OCI-LY3 (cell line): ENCODE results near the gene PGAP2.

Source experiments
- H2AFZ ChIP-seq: fragments of 200-600, 300-600 bp; shearing (Covaris generic); 2 replicates; pipeline ENCODE4 v1.6.0; 2014; ENCODE audit warnings: antibody characterized with exemption, low read depth, low read length
- H3K27ac ChIP-seq: fragments of 200-600, 300-600 bp; sonication (generic); 2 replicates; pipeline ENCODE4 v1.5.1; 2014; ENCODE audit warnings: mild to moderate bottlenecking, low read length, moderate library complexity, mixed read lengths
- H3K27me3 ChIP-seq: fragments of 200-600, 300-600 bp; sonication (generic); 2 replicates; pipeline ENCODE4 v1.6.1; 2014; ENCODE audit warnings: low read depth, low read length, mixed read lengths
- H3K36me3 ChIP-seq: fragments of 200-600, 300-600 bp; sonication (generic); replicated peaks from 2 replicates; pipeline ENCODE3; 2014; ENCODE audit warnings: low read depth, low read length, mixed read lengths
- H3K4me1 ChIP-seq: fragments of 300-600, 200-600 bp; sonication (generic); 2 replicates; pipeline ENCODE4 v1.6.1; 2014; ENCODE audit warnings: low read length, mixed read lengths
- H3K4me2 ChIP-seq: fragments of 200-600, 300-600 bp; sonication (generic); 2 replicates; pipeline ENCODE4 v1.6.1; 2014; ENCODE audit warnings: low read length, mixed read lengths
- H3K4me3 ChIP-seq: fragments of 300-600, 200-600 bp; sonication (generic); 2 replicates; pipeline ENCODE4 v1.5.1; 2014; ENCODE audit warnings: antibody characterized with exemption, mild to moderate bottlenecking, low read length, moderate library complexity
- H3K79me2 ChIP-seq: fragments of 300-600, 200-600 bp; shearing (Covaris generic); 2 replicates; pipeline ENCODE4 v1.6.1; 2014; ENCODE audit warnings: mild to moderate bottlenecking, low read length, mixed read lengths
- H3K9ac ChIP-seq: fragments of 300-600, 200-600 bp; shearing (Covaris generic); 2 replicates; pipeline ENCODE4 v1.6.0; 2014; ENCODE audit warnings: mild to moderate bottlenecking, low read length, moderate library complexity
- H3K9me3 ChIP-seq: fragments of 200-600, 300-600 bp; shearing (Covaris generic); 2 replicates; pipeline ENCODE4 v1.6.1; 2014; ENCODE audit warnings: low read length, mixed read lengths; ENCODE audit not compliant: insufficient read depth
- H4K20me1 ChIP-seq: fragments of 200-600, 300-600 bp; sonication (generic); 2 replicates; pipeline ENCODE4 v1.6.1; 2016; ENCODE audit warnings: low read length, mixed read lengths; ENCODE audit not compliant: insufficient read depth
- EZH2phosphoT487 ChIP-seq: fragments of 200-600 bp; shearing (Covaris generic); IDR thresholded peaks from 2 replicates; pipeline ENCODE4 v1.6.1; 2018; ENCODE audit warnings: antibody characterized with exemption, mixed run types, low read depth
- TF ChIP-seq, protein P1 (sequence below): fragments of 200-600, 300-600 bp; sonication (generic); IDR thresholded peaks from 2 replicates; pipeline ENCODE4 v1.5.1; 2014; ENCODE audit warnings: antibody characterized with exemption, low read length, low read depth

Gene PGAP2

DNA sequence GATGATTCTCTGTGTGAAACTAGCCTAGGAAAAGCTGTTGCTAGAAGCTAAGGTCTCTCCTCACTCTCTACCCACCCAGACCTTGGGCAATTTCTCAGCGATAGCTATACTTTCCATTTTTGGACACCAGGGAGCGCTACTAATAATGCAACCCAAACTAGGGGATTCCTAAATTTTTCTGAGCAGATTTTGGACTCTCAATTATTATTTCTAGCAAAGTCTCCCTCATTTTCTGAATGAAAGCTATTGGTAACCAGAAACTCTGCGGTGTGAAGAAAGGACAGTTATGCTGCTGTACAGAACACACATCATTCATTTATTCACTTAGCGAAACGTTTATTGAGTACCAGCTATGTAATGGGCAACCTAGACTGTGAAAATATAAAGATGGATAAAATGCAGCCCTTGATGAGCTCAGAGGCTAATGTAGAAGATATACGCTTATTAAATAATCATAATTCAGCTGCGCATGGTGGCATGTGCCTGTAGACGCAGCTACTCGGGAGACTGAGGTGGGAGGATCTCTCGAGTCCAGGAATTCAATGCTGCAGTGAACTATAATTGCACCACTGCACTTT is 41.0 kb downstream of the PGAP2 start:
- Histone ChIP-seq H2AFZ (no peak overlapping the region), H3K36me3 (no peaks in the 10 kb centered on the region), H3K9ac (no peak overlapping the region), H3K4me2 (no peak overlapping the region), H4K20me1 (no peaks in the 10 kb centered on the region), H3K4me1 (peaks cover 19% of the 10 kb centered on the region), H3K4me3 (no peak overlapping the region), H3K9me3 (no peaks in the 10 kb centered on the region), H3K27ac (no peak overlapping the region), H3K27me3 (peaks cover 8% of the 10 kb centered on the region), H3K79me2 (no peaks in the 10 kb centered on the region)
- no peak for TF ChIP-seq EZH2phosphoT487
- TF ChIP-seq, protein P1, sequence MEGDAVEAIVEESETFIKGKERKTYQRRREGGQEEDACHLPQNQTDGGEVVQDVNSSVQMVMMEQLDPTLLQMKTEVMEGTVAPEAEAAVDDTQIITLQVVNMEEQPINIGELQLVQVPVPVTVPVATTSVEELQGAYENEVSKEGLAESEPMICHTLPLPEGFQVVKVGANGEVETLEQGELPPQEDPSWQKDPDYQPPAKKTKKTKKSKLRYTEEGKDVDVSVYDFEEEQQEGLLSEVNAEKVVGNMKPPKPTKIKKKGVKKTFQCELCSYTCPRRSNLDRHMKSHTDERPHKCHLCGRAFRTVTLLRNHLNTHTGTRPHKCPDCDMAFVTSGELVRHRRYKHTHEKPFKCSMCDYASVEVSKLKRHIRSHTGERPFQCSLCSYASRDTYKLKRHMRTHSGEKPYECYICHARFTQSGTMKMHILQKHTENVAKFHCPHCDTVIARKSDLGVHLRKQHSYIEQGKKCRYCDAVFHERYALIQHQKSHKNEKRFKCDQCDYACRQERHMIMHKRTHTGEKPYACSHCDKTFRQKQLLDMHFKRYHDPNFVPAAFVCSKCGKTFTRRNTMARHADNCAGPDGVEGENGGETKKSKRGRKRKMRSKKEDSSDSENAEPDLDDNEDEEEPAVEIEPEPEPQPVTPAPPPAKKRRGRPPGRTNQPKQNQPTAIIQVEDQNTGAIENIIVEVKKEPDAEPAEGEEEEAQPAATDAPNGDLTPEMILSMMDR: peak; percentile 76

DNA sequence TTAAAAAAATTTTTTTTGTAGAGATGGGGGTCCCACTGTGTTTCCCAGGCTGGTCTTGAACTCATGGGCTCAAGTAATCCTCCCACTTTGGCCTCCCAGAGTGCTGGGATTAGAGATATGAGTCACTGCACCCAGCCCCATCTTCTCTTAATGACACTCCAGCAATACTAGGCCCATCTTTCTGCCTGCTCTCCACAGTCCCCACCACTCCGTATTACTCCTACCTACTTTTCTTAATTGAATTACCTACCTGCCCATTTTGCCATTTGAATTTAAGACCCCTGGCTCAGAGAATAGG is 45.1 kb downstream of the PGAP2 start:
- Histone ChIP-seq H3K27ac (peak overlapping the region; percentile 93), H2AFZ (peak overlapping the region; percentile 85; the same call in 1 of the 2 replicates)

DNA sequence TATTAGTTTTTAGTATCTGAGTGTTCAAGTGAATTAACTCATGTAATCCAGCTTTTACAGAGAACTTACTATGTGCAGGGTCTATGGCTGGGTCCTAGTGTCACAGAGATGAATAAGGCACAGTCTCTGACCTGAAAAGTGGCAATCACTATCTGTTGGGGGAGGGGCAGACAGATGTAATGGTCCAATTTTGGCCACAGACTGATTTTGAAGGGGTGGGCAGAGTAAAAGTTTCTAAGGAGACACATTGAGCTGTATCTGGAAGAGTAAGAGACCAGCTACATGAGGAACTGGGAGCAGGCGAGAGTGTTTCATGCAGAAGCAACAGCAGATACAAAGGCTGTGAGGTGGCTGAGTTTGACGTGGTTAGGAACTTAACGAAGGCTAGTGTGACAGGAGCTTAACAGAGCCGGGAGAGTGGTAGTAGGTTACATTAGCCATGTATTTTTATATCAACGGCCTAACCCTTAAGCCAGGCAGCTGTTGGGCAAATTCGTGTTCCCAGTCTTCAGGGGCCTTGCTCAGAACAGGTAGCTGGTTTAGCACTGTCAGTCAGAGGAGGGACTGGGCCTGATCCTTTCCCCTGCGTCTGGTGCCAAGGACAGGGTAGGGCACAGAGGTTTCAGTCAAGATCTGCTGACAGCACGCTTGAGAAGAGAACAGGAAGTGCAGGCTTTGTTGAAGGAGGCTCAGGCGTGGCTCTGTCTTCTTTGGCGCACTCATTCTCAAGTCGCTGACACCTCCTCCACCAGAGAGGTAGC is 45.7 kb downstream of the PGAP2 start:
- TF ChIP-seq EZH2phosphoT487: no peak
- TF ChIP-seq, protein P1: no peak
- Histone ChIP-seq H3K79me2 (peaks cover 30% of the 10 kb centered on the region), H3K9ac (peak overlapping the region; percentile 84), H3K9me3 (no peaks in the 10 kb centered on the region), H2AFZ (peak overlapping the region; percentile 85), H3K27me3 (no peaks in the 10 kb centered on the region), H3K4me3 (peak overlapping the region; percentile 94), H4K20me1 (no peaks in the 10 kb centered on the region), H3K27ac (peak overlapping the region; percentile 93), H3K36me3 (no peaks in the 10 kb centered on the region), H3K4me2 (peak overlapping the region; percentile 84), H3K4me1 (peaks cover 40% of the 10 kb centered on the region)

More for the DNA sequence above, 45.1 kb downstream of the PGAP2 start:
- Histone ChIP-seq H4K20me1 (no peaks in the 10 kb centered on the region), H3K4me1 (peaks cover 40% of the 10 kb centered on the region), H3K79me2 (peaks cover 29% of the 10 kb centered on the region), H3K4me2 (peak overlapping the region; percentile 84), H3K9ac (peak overlapping the region; percentile 84), H3K4me3 (peak overlapping the region; percentile 94), H3K36me3 (no peaks in the 10 kb centered on the region), H3K27me3 (peaks cover 2% of the 10 kb centered on the region), H3K9me3 (no peaks in the 10 kb centered on the region)
- TF ChIP-seq EZH2phosphoT487: no peak
- TF ChIP-seq, protein P1: no peak

DNA sequence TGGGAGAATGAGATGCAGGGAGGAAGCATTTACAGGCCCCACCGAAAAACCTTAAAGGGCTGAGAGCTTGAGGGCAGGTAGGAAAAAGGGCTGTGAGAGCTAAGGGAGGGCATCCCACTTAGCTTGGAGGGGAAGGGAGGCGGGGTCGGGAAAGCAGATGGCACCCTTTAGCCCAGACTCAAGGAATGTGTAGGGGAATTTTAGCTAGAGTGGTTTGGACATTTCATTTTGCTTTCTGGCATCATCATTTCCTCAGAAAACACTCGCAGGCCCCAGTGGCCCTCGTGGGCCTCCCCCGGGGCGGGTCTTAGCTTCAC is 46.3 kb downstream of the PGAP2 start:
- peak overlapping the region; percentile 93 for H3K27ac ChIP-seq
- peak overlapping the region; percentile 84 for H3K4me2 ChIP-seq
- H3K4me3 ChIP-seq: peak overlapping the region; percentile 94
- H3K27me3 ChIP-seq: no peaks in the 10 kb centered on the region
- no peaks in the 10 kb centered on the region for H4K20me1 ChIP-seq
- peak overlapping the region; percentile 85 for H2AFZ ChIP-seq
- H3K9ac ChIP-seq: peak overlapping the region; percentile 84
- H3K36me3 ChIP-seq: no peaks in the 10 kb centered on the region
- H3K79me2 ChIP-seq: peaks cover 35% of the 10 kb centered on the region
- no peaks in the 10 kb centered on the region for H3K9me3 ChIP-seq
- H3K4me1 ChIP-seq: peaks cover 42% of the 10 kb centered on the region
- TF ChIP-seq EZH2phosphoT487: no peak
